Lung (tissue), 12 donors: ENCODE results near the gene HSPB2. TPM values are rescaled to one million over a fixed set of nuclear protein-coding genes. Genes with fewer than 3 reads are reported as not detected.

Experiments used
- ATAC-seq: fragments of 200-7000 bp; cut with Tn5 transposase; one replicate; pipeline ENCODE4 v1.9.1; 2020; ENCODE audit warnings: moderate number of reproducible peaks; ENCODE audit not compliant: insufficient read depth, low FRiP score
- DNase-seq, 3 donors: peaks; one replicate each; pipeline ENCODE4 v3.0.0-alpha.2; 2013 to 2017
- H3K27ac ChIP-seq, 2 donors: one replicate each; pipeline ENCODE4 v1.5.1; 2013; ENCODE audit warnings: mild to moderate bottlenecking in 2 of 2, moderate library complexity in 2 of 2, control low read depth in 1 of 2, inconsistent platforms in 1 of 2, low read depth in 1 of 2, low read length in 1 of 2
- H3K27me3 ChIP-seq, 3 donors: one replicate each; pipeline ENCODE4 v1.5.1; 2013; ENCODE audit warnings: low read length in 2 of 3; ENCODE audit not compliant: control insufficient read depth in 3 of 3, insufficient read depth in 3 of 3
- H3K36me3 ChIP-seq, 4 donors: one replicate each; pipeline ENCODE4 v1.5.1; 2013; ENCODE audit warnings: low read length in 4 of 4, mild to moderate bottlenecking in 1 of 4, moderate library complexity in 1 of 4; ENCODE audit not compliant: control insufficient read depth in 4 of 4, insufficient read depth in 4 of 4
- H3K4me1 ChIP-seq, 5 donors: one replicate each; pipeline ENCODE4 v1.5.1; 2013; ENCODE audit warnings: low read length in 5 of 5, mild to moderate bottlenecking in 2 of 5, moderate library complexity in 1 of 5; ENCODE audit not compliant: control insufficient read depth in 5 of 5, insufficient read depth in 5 of 5
- H3K4me3 ChIP-seq: one replicate; pipeline ENCODE4 v1.5.1; 2013; ENCODE audit warnings: mild to moderate bottlenecking, control low read depth, moderate library complexity
- H3K9ac ChIP-seq, 2 donors: one replicate each; pipeline ENCODE4 v1.5.1; 2013; ENCODE audit warnings: low read length in 2 of 2, control low read depth in 1 of 2; ENCODE audit not compliant: insufficient read depth in 1 of 2
- H3K9me3 ChIP-seq, 4 donors: one replicate each; pipeline ENCODE4 v1.5.1; 2013; ENCODE audit warnings: low read length in 3 of 4, mild to moderate bottlenecking in 1 of 4, moderate library complexity in 1 of 4; ENCODE audit not compliant: control insufficient read depth in 4 of 4, insufficient read depth in 3 of 4
- WGBS, 2 donors: extraction: QIAGEN DNeasy Blood & Tissue Kit; methylation state at CpG; one replicate each; pipeline ENCODE4 v1.1.7; 2013; 5-methylcytosine and 5-hydroxymethylcytosine counted together
- polyA plus RNA-seq, 2 donors: library from polyadenylated mRNA; stranded (reverse); fragments of 200-250 nt; gene quantifications; one replicate each; pipeline ENCODE4 v1.2.1, GENCODE V29; 2013
- total RNA-seq, 2 donors: library from RNA; depleted of rRNA in 1 of 2; stranded (reverse); fragments of >200 nt in 1 of 2; gene quantifications; one replicate each; pipeline ENCODE4 v1.2.1, GENCODE V29; 2014 to 2021
- TF ChIP-seq, protein P1 (sequence below): IDR thresholded peaks from 2 replicates; pipeline ENCODE4 v1.5.1; 2012; ENCODE audit warnings: mild to moderate bottlenecking; ENCODE audit errors: control extremely low read depth, extremely low read depth
- donor health status: control.
- donor health status: control.
- donor health status: Bipolar disorder and iron deficiency.
- donor health status: healthy.
- donor health status: DM: yes; HTN: yes; CAD: no.

The HSPB2 gene
- total and polyA plus RNA-seq, 4 donors = 0.65 to 5.4 (median 3.8) TPM

- Histone ChIP-seq H3K36me3 (no peaks in the 10 kb centered on the region), H3K4me3 (no peak overlapping the region), H3K9me3 (no peaks in the 10 kb centered on the region), H3K4me1 (peaks cover 7 to 37% (median 15%) of the 10 kb centered on the region in 5 donors), H3K9ac (peak overlapping the region in 1 of 2 donors; percentile 79), H3K27ac (peak overlapping the region; percentile 80 to 97), H3K27me3 (no peaks in the 10 kb centered on the region)
- WGBS, 2 donors = 16 to 28% methylated on average over 2 of the region's 2 CpGs
- ATAC-seq (no peak), DNase-seq (peak; percentile 55 to 96 (median 94))
- TF ChIP-seq, protein P1, sequence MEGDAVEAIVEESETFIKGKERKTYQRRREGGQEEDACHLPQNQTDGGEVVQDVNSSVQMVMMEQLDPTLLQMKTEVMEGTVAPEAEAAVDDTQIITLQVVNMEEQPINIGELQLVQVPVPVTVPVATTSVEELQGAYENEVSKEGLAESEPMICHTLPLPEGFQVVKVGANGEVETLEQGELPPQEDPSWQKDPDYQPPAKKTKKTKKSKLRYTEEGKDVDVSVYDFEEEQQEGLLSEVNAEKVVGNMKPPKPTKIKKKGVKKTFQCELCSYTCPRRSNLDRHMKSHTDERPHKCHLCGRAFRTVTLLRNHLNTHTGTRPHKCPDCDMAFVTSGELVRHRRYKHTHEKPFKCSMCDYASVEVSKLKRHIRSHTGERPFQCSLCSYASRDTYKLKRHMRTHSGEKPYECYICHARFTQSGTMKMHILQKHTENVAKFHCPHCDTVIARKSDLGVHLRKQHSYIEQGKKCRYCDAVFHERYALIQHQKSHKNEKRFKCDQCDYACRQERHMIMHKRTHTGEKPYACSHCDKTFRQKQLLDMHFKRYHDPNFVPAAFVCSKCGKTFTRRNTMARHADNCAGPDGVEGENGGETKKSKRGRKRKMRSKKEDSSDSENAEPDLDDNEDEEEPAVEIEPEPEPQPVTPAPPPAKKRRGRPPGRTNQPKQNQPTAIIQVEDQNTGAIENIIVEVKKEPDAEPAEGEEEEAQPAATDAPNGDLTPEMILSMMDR = no peak
Measured at GRCh38 chr11:111922803-111923202, 10.3 kb downstream of the HSPB2 start.

- 38 to 53% methylated on average over 5 of the region's 5 CpGs for WGBS, 2 donors
- Histone ChIP-seq H3K27me3 (no peaks in the 10 kb centered on the region), H3K36me3 (no peaks in the 10 kb centered on the region), H3K27ac (peak overlapping the region; percentile 80 to 97), H3K4me1 (peaks cover 7 to 37% (median 15%) of the 10 kb centered on the region in 5 donors), H3K4me3 (no peak overlapping the region), H3K9me3 (no peaks in the 10 kb centered on the region), H3K9ac (peak overlapping the region in 1 of 2 donors; percentile 79)
- TF ChIP-seq, protein P1 = no peak
- ATAC-seq (no peak), DNase-seq (peak in 1 of 3 donors; percentile 56)
Measured at GRCh38 chr11:111923351-111923788, 10.8 kb downstream of the HSPB2 start.

- TF ChIP-seq, protein P1 = no peak
- H3K4me3 ChIP-seq = no peak overlapping the region
- H3K27me3 ChIP-seq = no peaks in the 10 kb centered on the region
- no peaks in the 10 kb centered on the region for H3K9me3 ChIP-seq
- peak overlapping the region in 1 of 2 donors; percentile 79 for H3K9ac ChIP-seq
- H3K36me3 ChIP-seq = no peaks in the 10 kb centered on the region
- no peak for ATAC-seq
- H3K4me1 ChIP-seq = peaks cover 7 to 37% (median 15%) of the 10 kb centered on the region in 5 donors
- DNase-seq = peak in 1 of 3 donors; percentile 14
- H3K27ac ChIP-seq = peak overlapping the region; percentile 80 to 97
Measured at GRCh38 chr11:111923951-111924350, 11.4 kb downstream of the HSPB2 start.

DNA sequence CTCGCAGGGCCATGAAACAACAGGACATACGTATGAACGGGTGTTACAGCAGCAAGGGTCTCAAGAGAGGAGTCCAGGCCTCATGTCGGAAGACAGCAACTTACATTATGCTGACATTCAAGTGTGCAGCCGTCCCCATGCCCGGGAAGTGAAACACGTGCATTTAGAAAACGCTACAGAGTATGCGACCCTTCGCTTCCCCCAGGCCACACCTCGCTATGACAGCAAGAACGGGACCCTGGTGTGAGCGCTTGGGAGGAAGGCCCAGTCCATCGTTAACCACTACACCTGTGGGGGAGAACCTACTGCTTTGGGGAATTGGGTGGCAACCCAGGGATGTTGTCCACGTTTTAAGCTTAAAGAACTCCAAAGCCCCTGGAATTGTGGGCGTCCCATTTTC, 13.4 kb downstream of the HSPB2 start:
- no peak overlapping the region for H3K9ac ChIP-seq
- no peaks in the 10 kb centered on the region for H3K9me3 ChIP-seq
- no peak for DNase-seq
- H3K4me1 ChIP-seq = peaks cover 7 to 37% (median 15%) of the 10 kb centered on the region in 5 donors
- H3K4me3 ChIP-seq = no peak overlapping the region
- no peak for ATAC-seq
- WGBS, 2 donors = 94 to 95% methylated on average over 16 of the region's 16 CpGs
- no peaks in the 10 kb centered on the region for H3K27me3 ChIP-seq
- H3K36me3 ChIP-seq = no peaks in the 10 kb centered on the region
- peak overlapping the region; percentile 88 to 95 for H3K27ac ChIP-seq
- TF ChIP-seq, protein P1 = no peak
